SH-SY5Y (cell line): ENCODE measurements around the gene SPATA21.

Experiments used
- GATA2 ChIP-seq: IDR thresholded peaks from 2 replicates; pipeline ENCODE4 v1.6.1; 2011; ENCODE audit warnings: mild to moderate bottlenecking, low read depth, low read length
- GATA3 ChIP-seq: IDR thresholded peaks from 2 replicates; pipeline ENCODE4 v1.6.1; 2011; ENCODE audit warnings: low read depth, mild to moderate bottlenecking, low read length, moderate library complexity

Gene SPATA21, protein sequence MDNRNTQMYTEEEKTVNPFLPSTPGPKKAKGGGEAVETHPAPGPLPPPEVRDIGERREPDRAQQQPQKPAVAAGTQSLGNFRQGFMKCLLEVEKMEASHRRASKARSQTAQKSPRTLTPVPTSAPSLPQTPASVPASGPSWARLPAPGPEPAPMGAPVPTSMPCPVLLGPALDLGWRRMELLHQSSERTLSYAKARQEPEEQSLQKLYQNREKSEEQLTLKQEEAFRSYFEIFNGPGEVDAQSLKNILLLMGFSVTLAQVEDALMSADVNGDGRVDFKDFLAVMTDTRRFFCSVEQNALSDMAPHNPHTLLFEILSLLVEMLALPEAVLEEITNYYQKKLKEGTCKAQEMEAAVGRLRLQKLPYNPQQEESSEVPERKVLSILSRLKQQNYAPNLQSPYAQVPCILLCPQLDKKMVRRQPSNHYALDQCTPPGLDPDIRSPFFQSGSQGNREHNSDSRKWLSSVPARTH

DNA sequence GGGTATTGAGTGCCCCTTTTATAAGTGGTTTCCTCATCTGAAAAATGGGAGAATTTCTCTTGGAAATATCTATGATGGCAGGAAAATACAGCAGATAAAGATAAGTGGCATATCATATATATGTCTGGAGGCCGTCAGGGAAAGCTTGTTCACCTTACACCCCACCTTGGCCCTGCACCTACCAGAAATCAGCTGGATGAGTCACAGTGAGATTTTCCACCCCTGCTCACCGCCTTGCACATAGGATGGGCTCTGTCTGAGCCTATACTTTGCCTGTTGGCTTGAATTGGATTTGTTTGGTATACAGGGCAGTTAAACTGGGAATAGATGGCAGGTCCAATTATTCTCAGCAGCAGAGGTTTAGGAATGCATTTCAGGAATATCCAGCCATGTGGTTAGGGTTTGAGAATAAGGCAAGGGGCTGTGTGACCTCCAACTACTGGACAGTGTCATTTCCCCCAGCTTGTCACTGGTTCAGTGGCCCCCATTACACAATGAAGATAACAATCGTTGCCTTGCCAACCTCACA, at the start of gene SPATA21:
Gene SPATA21, minus strand, starts transcription at position 479 of the 529 bp plus-strand sequence. CDS start 6,053 bp downstream, outside the sequence.
- TF ChIP-seq GATA3: no peak

DNA sequence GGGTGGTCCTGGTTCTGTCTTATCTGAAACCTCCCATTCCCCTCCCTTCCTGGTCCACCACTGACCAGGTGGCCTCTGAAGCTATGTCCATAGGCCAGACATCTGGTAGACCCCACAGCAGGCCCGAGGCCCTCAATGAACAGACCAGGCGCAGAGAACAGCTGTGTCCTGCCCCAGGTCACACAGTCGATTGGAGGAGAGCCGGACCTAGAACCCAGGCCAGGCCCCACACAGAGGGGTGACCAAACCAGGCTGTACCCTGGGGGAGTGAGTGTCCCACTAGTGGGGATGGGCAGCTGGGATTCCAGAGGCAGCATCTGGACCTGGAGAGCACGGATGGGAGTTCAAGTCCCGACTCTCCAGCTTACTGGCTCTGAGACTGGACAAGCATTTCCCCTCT, 47.7 kb upstream of the SPATA21 start:
- TF ChIP-seq GATA2 (no peak), GATA3 (no peak)

DNA sequence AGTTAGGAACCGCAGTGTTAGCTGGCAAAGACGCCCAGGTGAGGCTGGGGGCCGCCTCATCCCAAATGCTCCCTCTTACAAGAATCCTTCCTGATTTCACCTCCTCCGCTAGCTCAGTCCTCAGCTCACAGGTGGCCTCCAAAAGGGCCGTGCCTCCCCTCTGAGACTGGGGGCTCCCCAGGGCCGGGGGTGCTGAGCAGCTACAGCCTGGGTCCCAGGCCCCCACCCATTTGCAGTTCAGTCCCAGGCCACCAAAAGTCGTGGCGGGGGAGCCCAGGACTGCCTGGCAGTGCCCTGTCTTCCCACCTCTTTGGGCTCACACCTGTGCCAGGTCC, 47.2 kb upstream of the SPATA21 start:
- TF ChIP-seq GATA3: no peak
- TF ChIP-seq GATA2: no peak

DNA sequence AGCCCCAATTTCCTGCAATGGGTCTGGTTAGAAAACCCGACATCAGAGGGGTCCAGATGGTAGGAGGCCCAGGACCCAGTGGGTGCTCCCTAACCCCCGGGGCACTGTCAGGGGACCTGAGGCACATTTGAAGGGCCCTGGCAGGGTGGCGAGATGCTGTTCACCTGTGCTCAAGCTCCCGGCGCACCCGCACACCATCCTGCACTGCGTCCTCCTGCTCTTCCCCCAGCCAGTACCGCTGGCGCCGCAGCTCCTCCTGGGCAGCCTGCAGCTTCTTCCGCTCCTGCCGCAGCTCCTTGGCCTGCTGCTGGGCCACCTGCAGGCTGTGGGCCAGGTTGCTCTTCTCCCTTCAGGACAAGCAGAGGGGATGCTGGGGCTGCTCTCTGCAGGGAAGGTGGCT, 40.9 kb upstream of the SPATA21 start:
- no peak for TF ChIP-seq GATA3
- TF ChIP-seq GATA2: no peak

DNA sequence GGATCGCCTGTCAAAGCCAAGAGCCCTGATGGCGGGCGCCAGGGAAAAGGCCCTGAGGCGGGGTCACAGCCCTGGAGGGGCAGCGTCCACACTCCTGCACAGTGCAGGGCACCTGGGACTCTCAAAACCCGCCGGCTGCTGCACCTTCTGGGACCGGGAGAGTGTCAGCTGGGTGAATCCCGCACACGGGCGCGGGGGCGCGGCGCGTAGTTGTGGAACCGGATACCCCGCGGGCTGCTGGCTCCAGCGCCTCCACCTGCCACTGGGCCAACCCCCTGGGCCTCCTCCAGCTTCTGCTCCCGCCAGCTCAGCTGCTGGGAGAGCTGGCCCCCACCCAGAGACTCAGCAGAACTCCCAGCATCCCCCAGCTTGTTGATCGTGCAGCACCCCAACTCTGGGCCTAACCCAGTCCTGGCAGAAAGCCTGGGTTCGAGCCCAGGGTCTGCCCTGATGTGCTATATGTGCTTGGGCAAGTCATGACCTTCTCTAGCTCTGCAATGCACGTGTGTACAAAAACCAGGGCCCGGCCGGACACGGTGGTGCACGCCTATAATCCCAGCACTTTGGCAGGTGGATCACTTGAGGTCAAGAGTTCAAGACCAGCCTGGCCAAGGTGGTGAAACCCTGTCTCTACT, 37.1 kb upstream of the SPATA21 start:
- TF ChIP-seq GATA2 (no peak), GATA3 (no peak)

DNA sequence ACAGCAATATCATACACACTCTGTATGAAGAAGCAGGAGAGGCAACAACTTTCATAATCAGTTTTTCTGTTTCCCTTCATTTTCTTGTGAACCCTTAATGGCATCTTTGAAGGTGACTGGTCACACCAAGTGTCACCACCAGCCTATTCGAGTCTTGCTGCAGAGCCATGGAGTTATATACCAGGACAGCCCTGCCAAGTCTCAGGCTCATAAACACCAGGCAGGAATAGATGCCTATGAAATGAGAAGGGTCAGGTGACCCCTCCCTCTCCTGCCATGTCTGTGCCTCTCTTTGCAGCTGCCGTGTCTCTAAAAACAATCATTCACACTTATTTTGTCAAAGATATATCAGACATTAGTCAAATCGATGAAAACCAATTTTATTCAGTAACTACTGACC, 31.3 kb upstream of the SPATA21 start:
- TF ChIP-seq GATA2 (no peak), GATA3 (no peak)

DNA sequence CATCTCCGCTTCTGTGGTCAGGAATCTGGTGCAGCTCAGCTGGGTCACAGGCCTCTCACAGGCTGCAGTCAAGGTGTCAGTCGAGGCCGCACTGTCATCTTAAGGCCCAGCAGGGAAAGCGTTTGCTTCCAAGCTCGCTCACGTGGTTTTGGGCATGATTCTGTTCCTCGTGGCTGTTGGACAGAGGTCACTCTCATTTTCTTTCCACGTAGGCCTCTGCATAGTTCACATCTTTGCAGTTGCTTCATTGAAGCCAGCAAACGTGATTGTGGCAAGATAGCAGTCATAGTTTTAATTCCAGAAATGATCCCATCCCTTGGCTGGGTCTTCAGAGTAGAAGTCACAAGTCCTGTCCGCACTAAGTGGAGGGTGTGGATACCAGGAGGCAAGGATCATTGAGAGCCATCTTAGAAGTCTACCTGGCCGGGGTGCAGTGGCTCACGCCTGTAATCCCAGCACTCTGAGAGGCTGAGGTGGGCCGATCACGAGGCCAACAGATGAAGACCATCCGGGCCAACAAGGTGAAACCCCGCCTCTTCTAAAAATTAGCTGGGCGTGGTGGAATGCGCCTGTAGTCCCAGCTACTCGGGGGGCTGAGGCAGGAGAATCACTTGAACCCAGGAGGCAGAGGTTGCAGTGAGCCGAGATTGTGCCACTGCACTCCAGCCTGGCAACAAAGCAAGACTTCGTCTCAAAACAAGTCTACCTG, 27.8 kb upstream of the SPATA21 start:
- TF ChIP-seq GATA3 (no peak), GATA2 (no peak)

DNA sequence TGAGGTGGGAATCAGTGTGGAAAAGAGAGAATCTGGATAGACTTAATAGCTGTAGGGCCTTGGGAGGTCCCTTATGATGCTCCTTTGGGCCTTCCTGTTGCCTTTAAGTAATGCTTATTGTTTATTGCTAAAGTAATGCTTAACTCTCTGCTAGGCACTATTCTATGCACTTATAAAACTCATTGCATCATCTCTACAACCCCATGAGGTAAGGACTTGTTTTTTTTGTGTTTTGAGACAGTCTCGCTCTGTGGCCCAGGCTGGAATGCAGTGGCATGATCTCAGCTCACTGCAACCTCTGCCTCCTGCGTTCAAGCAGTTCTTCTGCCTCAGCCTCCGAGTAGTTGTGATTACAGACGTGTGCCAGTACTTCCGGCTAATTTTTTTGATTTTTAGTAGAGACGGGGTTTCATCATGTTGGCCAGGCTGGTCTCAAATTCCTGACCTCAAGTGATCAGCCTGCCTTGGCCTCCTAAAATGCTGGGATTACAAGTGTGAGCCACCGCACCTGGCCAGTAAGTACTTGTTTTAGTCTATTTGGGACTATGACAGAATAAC, 25.6 kb upstream of the SPATA21 start:
- no peak for TF ChIP-seq GATA2

DNA sequence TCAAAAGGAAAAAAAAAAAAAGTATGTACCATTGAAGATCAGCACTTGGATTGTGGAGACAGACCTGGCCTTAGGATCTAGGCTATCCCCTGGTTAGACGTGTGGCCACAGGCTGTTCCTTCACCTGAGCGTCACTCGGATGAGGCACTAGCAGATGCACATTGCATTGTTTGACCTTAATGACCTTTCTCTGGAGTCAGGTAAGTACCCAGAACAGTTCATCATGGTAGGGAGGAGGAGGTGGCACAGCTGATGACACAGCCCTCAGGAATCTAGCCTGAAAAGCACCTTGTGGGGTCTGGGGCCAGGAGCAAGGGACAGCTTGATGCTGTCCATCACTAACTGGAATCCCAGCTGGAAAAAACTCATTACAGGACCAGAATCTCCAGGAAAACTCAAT, 24.5 kb upstream of the SPATA21 start:
- no peak for TF ChIP-seq GATA3
- no peak for TF ChIP-seq GATA2

DNA sequence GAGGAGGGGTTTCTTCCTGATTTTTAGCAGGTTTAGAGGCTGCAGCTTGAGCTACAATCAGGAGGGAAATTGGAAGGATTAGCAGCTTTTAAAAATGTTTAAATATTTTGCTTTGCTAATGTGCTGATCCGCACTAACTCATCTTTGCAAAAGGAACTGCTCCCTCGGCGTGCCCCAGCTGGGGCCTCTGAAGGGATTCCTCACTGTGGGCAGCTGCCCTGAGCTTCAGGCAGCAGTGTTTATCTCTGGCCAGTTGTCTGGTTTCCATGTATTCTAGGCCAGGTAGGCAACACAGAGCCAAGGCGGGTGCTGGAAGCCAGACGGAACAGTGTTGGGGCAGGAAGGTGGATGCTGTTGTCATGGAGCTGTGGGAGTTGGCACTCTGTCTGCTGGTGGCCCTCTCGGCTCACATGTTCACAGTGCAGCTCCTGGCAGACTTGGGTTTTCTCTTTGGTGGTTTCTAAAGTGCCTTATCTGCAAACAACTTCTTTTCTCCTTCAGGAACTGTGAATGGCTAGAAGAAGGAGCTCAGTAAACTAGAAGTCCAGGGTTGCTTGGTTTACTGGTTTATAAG, 22.2 kb upstream of the SPATA21 start:
- TF ChIP-seq GATA2: no peak
- TF ChIP-seq GATA3: no peak

DNA sequence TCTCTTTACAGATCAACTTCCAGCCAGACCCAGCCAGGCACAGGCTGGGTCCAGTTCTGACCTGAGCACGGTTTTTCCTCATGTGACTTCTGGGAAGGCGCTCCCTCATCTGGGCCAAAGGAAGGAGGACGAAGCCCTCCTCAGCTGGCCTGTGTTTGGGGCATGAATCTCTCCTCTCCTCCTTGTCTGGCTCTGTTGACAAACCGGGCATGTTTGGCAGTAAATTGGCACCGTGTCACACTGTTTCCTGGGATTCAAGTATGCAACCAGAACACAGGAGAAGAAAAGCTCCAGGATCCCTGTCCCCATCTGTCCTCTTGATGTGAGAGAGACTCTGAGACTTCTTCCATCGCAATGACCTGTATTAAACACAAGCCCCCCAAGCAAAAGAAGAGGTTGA, 21.6 kb upstream of the SPATA21 start:
- TF ChIP-seq GATA3 (no peak), GATA2 (no peak)

DNA sequence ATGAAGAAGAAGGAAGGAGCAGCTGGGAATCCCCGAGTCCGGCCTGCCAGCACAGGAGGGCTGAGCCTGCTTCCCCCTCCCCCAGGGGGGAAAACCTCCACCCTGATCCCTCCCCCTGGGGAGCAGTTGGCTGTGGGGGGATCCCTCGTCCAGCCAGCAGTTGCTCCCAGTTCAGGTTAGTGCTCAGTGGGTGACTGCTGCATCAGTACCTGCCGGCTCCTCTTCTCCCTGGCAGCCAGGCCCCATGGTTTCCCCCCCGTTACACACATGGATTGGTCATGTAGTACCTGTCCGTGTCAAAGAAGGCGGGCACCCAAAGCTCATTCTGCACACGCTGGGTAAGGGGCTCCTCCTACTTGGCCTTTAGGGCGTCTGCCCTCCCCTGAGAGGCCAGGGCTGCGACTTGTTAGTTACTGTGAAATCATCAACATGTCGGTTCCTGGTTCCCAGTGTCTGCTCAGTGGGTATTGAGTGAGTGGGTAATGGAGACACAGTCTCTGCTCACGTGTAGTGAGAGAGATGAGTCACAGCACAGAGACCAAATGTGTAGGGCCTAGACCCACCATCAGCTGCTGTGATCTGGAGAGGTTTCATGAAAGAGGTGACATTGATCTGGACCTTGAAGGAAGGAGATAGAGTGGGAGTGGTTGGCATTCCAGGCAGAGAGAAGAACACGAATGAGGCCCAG, 14.8 kb upstream of the SPATA21 start:
- TF ChIP-seq GATA3 (no peak), GATA2 (no peak)

DNA sequence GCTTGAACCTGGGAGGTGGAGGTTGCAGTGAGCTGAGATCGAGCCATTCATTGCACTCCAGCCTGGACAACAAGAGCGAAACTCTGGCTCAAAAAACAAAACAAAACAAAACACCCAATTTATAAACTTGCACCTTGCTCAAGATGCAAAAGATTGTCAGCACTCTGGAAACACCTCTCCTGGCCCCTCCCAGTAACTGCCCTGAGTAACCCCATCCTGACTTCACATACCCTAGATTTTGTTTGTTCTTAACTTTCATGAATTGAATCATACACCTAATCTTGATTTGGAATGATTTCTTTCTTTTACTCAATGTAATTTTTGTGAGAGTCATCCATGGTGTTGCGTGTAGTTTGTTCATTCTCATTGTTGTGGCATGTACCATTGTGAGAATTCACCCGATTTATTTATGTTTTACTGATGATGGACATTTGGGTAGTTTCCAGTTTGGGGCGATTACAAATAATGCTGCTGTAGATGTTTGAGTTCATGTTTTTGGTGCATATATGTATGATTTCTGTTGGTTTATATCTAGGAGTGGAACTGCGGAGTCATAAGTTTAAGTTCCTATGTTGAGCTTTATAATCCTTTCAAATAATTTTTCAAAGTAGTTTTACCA, 13.7 kb upstream of the SPATA21 start:
- TF ChIP-seq GATA3 (no peak), GATA2 (no peak)
